ENCODE measurements around the gene GLI3.

GLI3 gene

GRCh38 chr7:42065015-42065414, 172.0 kb downstream of the GLI3 start:
- no peaks in the 10 kb centered on the region for H3K27me3 Mint-ChIP-seq
- DNase-seq (ENCODE audit: low spot score in 2 of 2), result no peak
- no peak overlapping the region for H3K4me3 Mint-ChIP-seq
- ATAC-seq (replicated peaks; ENCODE audit: extremely low read depth, poor library complexity, severe bottlenecking), result no peak
- H3K36me3 Mint-ChIP-seq (ENCODE audit: insufficient read depth), result no peaks in the 10 kb centered on the region
- H3K9me3 Mint-ChIP-seq, result no peaks in the 10 kb centered on the region
- H3K4me1 Mint-ChIP-seq, result no peaks in the 10 kb centered on the region
- H3K27ac Mint-ChIP-seq (ENCODE audit: low read depth), result no peak overlapping the region

GRCh38 chr7:42064534-42064933, 172.5 kb downstream of the GLI3 start:
- Mint-ChIP-seq H3K27ac (ENCODE audit: low read depth) (no peak overlapping the region), H3K4me1 (no peaks in the 10 kb centered on the region), H3K36me3 (ENCODE audit: insufficient read depth) (no peaks in the 10 kb centered on the region), H3K27me3 (no peaks in the 10 kb centered on the region), H3K9me3 (no peaks in the 10 kb centered on the region), H3K4me3 (no peak overlapping the region)
- ATAC-seq (replicated peaks; ENCODE audit: extremely low read depth, poor library complexity, severe bottlenecking) (no peak), DNase-seq (ENCODE audit: low spot score in 2 of 2) (no peak)

DNA sequence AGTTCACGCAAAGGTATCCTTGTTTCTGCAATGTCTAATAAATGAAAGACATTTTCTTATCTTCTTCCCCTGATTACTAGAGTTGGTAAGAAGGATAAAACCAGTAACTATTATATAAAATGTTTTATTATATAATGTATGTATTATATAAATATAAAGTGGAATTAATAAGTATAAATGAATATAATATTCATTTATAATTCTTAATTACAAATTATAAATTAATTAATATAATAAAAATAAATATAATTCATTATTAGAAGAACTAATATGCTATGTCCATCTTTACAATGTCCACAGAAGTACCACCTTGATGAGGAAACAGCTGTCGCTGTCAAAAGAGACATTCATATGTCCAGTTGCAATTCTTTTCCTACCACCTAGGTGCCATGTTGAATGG, 177.7 kb downstream of the GLI3 start:
- Mint-ChIP-seq H3K9me3 (peaks cover 4% of the 10 kb centered on the region), H3K4me3 (no peak overlapping the region)

DNA sequence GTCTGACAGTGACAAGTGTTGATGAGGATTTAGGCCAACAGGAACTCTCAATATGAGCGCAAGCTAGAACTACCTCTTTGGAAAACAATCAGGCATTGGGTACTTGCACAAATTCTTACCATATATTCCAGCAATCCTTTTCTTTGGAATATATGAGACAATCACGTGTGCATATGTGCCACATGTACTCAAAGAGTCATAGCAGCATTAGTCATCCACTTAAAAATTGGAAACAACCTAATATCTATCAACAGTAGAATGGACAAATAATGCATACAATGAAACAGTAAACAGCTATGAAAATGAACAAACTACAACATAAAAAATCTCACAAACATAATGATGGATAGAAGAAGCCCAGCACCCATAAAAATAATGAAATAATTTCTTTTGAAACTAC, 179.7 kb downstream of the GLI3 start:
- ATAC-seq (replicated peaks; ENCODE audit: extremely low read depth, poor library complexity, severe bottlenecking), result no peak
- H3K4me1 Mint-ChIP-seq, result no peaks in the 10 kb centered on the region

More for the DNA sequence above, 177.7 kb downstream of the GLI3 start:
- H3K4me1 Mint-ChIP-seq, result no peaks in the 10 kb centered on the region
- DNase-seq (ENCODE audit: low spot score in 2 of 2) (no peak), ATAC-seq (replicated peaks; ENCODE audit: extremely low read depth, poor library complexity, severe bottlenecking) (no peak)
- H3K27ac Mint-ChIP-seq (ENCODE audit: low read depth), result no peak overlapping the region
- no peaks in the 10 kb centered on the region for H3K36me3 Mint-ChIP-seq (ENCODE audit: insufficient read depth)
- no peaks in the 10 kb centered on the region for H3K27me3 Mint-ChIP-seq

DNA sequence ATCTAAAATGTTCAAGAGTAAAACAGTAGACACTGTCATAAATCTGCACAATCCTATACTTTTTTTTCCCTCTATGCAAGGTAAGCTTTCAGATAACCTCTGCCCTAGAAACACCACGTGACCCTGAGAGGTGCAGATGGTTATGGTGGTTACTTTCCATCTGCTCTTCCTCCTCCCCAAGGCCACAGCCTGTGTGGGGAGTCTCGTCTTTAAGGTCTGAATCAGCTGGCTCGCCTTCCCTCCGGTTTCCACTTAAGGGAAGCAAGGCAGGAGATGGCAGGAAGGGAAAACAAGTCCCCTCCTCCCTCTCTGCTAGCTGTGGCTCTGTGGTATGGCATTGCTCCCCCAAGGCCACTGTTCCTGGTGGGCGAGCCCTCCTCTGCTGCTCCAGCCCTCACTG, 181.8 kb downstream of the GLI3 start:
- DNase-seq (ENCODE audit: low spot score in 2 of 2) (no peak), ATAC-seq (replicated peaks; ENCODE audit: extremely low read depth, poor library complexity, severe bottlenecking) (no peak)
- H3K36me3 Mint-ChIP-seq (ENCODE audit: insufficient read depth), result no peaks in the 10 kb centered on the region
- peaks cover 4% of the 10 kb centered on the region for H3K9me3 Mint-ChIP-seq
- no peak overlapping the region for H3K4me3 Mint-ChIP-seq
- H3K27me3 Mint-ChIP-seq, result no peaks in the 10 kb centered on the region
- H3K27ac Mint-ChIP-seq (ENCODE audit: low read depth), result no peak overlapping the region
- no peaks in the 10 kb centered on the region for H3K4me1 Mint-ChIP-seq

More for the DNA sequence above, 179.7 kb downstream of the GLI3 start:
- H3K27me3 Mint-ChIP-seq, result no peaks in the 10 kb centered on the region
- no peak for DNase-seq (ENCODE audit: low spot score in 2 of 2)
- no peak overlapping the region for H3K27ac Mint-ChIP-seq (ENCODE audit: low read depth)
- H3K4me3 Mint-ChIP-seq, result no peak overlapping the region
- H3K9me3 Mint-ChIP-seq, result peaks cover 4% of the 10 kb centered on the region
- no peaks in the 10 kb centered on the region for H3K36me3 Mint-ChIP-seq (ENCODE audit: insufficient read depth)

- Mint-ChIP-seq H3K36me3 (ENCODE audit: insufficient read depth) (no peaks in the 10 kb centered on the region), H3K4me3 (no peak overlapping the region)
These were observed 183.2 kb downstream of the GLI3 start for GRCh38 chr7:42053834-42054233.

DNA sequence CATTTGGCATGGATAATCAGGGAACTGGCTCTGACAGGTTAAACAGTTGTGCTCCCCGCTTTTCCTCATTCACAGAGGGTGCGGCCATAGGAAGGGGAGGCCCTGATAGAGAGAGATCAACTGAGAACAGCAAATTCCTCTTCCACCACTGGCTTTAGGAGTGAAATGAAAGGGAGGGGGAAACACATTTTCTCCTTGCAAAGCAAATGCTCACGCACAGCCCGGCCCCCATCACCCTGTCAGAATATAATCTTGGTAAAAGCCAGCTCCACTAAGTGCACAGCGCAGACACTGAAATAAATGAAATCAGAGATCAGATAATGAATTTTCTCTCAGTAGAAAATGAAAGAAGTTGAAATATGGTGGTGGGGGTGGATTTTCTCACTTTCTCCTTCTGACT, 187.2 kb downstream of the GLI3 start:
- no peak overlapping the region for H3K4me3 Mint-ChIP-seq
- H3K27me3 Mint-ChIP-seq, result no peaks in the 10 kb centered on the region
- no peaks in the 10 kb centered on the region for H3K36me3 Mint-ChIP-seq (ENCODE audit: insufficient read depth)
- no peaks in the 10 kb centered on the region for H3K4me1 Mint-ChIP-seq
- ATAC-seq (replicated peaks; ENCODE audit: extremely low read depth, poor library complexity, severe bottlenecking) (no peak), DNase-seq (ENCODE audit: low spot score in 2 of 2) (no peak)
- peaks cover 5% of the 10 kb centered on the region for H3K9me3 Mint-ChIP-seq
- H3K27ac Mint-ChIP-seq (ENCODE audit: low read depth), result no peak overlapping the region

More at GRCh38 chr7:42053834-42054233, 183.2 kb downstream of the GLI3 start:
- peaks cover 4% of the 10 kb centered on the region for H3K9me3 Mint-ChIP-seq
- no peak overlapping the region for H3K27ac Mint-ChIP-seq (ENCODE audit: low read depth)
- no peaks in the 10 kb centered on the region for H3K4me1 Mint-ChIP-seq
- H3K27me3 Mint-ChIP-seq, result no peaks in the 10 kb centered on the region
- ATAC-seq (replicated peaks; ENCODE audit: extremely low read depth, poor library complexity, severe bottlenecking) (no peak), DNase-seq (ENCODE audit: low spot score in 2 of 2) (no peak)

DNA sequence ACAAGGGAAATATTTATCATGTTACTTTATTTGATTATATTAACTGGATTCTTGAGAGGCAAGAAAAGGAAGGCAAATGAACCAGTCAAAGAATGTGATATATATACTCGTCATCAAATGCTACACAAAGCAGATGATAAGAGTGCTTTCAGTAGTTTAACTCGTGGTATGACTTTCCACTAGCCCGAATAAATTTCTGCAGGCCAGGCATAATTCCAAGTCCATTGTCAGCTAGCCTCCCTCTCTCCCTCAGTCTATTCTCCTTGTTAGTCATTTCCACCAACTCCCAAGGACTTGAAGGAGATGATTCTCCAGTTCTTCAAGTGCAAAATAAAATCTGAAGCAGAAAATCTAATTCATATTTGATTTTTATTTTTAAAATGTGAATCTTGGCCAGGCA, 190.5 kb downstream of the GLI3 start:
- no peaks in the 10 kb centered on the region for H3K36me3 Mint-ChIP-seq (ENCODE audit: insufficient read depth)
- no peak overlapping the region for H3K27ac Mint-ChIP-seq (ENCODE audit: low read depth)
- peaks cover 5% of the 10 kb centered on the region for H3K9me3 Mint-ChIP-seq
- H3K4me3 Mint-ChIP-seq, result no peak overlapping the region
- H3K4me1 Mint-ChIP-seq, result no peaks in the 10 kb centered on the region
- DNase-seq (ENCODE audit: low spot score in 2 of 2) (no peak), ATAC-seq (replicated peaks; ENCODE audit: extremely low read depth, poor library complexity, severe bottlenecking) (no peak)
- no peaks in the 10 kb centered on the region for H3K27me3 Mint-ChIP-seq

DNA sequence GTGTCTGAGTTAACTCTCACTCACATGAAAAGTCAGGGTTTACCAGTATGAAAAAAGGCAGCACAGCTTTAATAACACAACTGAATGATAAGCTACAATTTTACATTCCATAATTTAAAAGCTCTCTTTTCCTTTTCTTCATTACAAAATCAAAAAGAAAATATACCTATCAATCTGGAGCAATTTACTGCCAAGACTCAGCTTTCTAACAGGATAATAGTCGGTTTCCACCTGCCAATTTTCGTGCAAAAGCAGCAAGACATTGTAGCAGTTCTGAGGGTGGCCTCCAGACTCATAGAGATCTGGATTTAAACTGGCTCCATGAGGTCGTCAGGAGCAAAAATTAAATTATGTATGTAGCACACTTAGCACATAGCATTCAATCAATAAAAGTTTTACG, 191.0 kb downstream of the GLI3 start:
- Mint-ChIP-seq H3K27me3 (no peaks in the 10 kb centered on the region), H3K36me3 (ENCODE audit: insufficient read depth) (no peaks in the 10 kb centered on the region), H3K4me1 (no peaks in the 10 kb centered on the region), H3K4me3 (no peak overlapping the region), H3K27ac (ENCODE audit: low read depth) (no peak overlapping the region), H3K9me3 (peaks cover 5% of the 10 kb centered on the region)
- ATAC-seq (replicated peaks; ENCODE audit: extremely low read depth, poor library complexity, severe bottlenecking) (no peak), DNase-seq (ENCODE audit: low spot score in 2 of 2) (no peak)

GRCh38 chr7:42039921-42040320, 197.1 kb downstream of the GLI3 start:
- Mint-ChIP-seq H3K27me3 (no peaks in the 10 kb centered on the region), H3K9me3 (no peaks in the 10 kb centered on the region), H3K4me1 (no peaks in the 10 kb centered on the region), H3K36me3 (ENCODE audit: insufficient read depth) (no peaks in the 10 kb centered on the region), H3K4me3 (no peak overlapping the region), H3K27ac (ENCODE audit: low read depth) (no peak overlapping the region)
- ATAC-seq (replicated peaks; ENCODE audit: extremely low read depth, poor library complexity, severe bottlenecking), result no peak
- no peak for DNase-seq (ENCODE audit: low spot score in 2 of 2)

DNA sequence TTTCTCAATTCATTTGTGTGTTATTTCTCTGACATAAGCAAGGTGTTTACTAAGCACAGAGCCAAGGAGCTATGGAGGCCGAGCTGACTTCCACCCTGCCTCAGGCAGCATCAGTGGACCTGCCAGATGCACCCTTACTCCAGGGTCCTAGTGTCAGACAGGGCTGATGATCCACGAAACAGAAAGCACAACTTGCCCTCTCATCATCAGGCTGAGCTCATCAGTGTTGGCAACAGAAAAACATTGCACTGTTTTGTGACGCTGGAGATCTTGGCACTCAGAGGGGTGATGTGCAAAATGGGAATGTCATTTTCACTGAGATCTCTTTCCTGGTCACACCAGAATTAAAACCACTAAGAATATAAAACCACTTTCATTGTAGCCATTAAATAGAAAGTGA, 201.8 kb downstream of the GLI3 start:
- H3K4me3 Mint-ChIP-seq, result no peak overlapping the region
- no peaks in the 10 kb centered on the region for H3K4me1 Mint-ChIP-seq
- DNase-seq (ENCODE audit: low spot score in 2 of 2) (no peak), ATAC-seq (replicated peaks; ENCODE audit: extremely low read depth, poor library complexity, severe bottlenecking) (no peak)
- H3K9me3 Mint-ChIP-seq, result no peaks in the 10 kb centered on the region
- no peak overlapping the region for H3K27ac Mint-ChIP-seq (ENCODE audit: low read depth)
- no peaks in the 10 kb centered on the region for H3K27me3 Mint-ChIP-seq
- H3K36me3 Mint-ChIP-seq (ENCODE audit: insufficient read depth), result no peaks in the 10 kb centered on the region

DNA sequence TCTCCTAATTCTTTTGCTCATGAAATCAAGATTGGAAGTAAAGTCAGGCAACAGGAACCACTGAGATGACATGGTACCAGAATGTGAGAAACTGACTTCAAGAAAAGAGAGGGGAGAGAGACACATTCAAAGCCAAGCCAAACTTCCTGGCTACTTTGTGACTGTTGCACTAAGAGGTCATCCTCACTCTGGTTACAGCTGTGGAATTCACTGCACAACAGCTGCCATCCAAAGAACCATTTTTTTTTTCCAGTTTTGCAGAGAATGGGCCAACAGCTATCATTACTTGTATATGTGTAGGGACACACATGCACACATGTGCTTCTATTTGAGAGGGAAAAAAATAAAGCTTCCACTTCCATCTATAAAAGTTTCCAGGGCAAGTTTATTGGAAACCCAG, 203.5 kb downstream of the GLI3 start:
- H3K4me1 Mint-ChIP-seq, result no peaks in the 10 kb centered on the region
- H3K4me3 Mint-ChIP-seq, result no peak overlapping the region
- no peak overlapping the region for H3K27ac Mint-ChIP-seq (ENCODE audit: low read depth)
- H3K9me3 Mint-ChIP-seq, result no peaks in the 10 kb centered on the region
- no peaks in the 10 kb centered on the region for H3K36me3 Mint-ChIP-seq (ENCODE audit: insufficient read depth)
- ATAC-seq (replicated peaks; ENCODE audit: extremely low read depth, poor library complexity, severe bottlenecking), result no peak
- DNase-seq (ENCODE audit: low spot score in 2 of 2), result no peak
- no peaks in the 10 kb centered on the region for H3K27me3 Mint-ChIP-seq

DNA sequence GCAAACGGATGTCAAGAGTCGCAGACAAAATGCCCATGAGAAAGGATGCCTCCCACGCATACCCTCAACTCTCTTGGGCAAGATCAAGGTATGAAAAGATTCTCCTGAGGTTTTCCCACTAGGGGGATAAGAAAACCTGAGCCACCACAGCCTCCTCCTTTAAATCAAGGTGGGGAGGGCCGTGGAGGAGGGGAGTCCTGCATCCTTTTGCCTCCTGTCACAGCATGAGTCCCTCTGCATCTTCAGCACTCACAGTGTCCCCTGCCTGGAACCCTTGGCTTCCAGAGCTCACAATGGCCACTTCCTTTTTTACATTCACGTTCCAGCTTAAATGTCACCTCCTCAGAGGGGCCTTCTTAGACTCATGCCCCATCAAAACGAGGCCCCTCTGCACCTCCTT, 207.6 kb downstream of the GLI3 start:
- Mint-ChIP-seq H3K36me3 (ENCODE audit: insufficient read depth) (no peaks in the 10 kb centered on the region), H3K4me1 (no peaks in the 10 kb centered on the region), H3K9me3 (no peaks in the 10 kb centered on the region), H3K27ac (ENCODE audit: low read depth) (no peak overlapping the region), H3K4me3 (no peak overlapping the region), H3K27me3 (no peaks in the 10 kb centered on the region)
- ATAC-seq (replicated peaks; ENCODE audit: extremely low read depth, poor library complexity, severe bottlenecking) (no peak), DNase-seq (ENCODE audit: low spot score in 2 of 2) (no peak)

GRCh38 chr7:42027521-42027920, 209.5 kb downstream of the GLI3 start:
- no peaks in the 10 kb centered on the region for H3K9me3 Mint-ChIP-seq
- no peaks in the 10 kb centered on the region for H3K27me3 Mint-ChIP-seq

More at GRCh38 chr7:42027521-42027920, 209.5 kb downstream of the GLI3 start:
- Mint-ChIP-seq H3K4me1 (no peaks in the 10 kb centered on the region), H3K4me3 (no peak overlapping the region), H3K36me3 (ENCODE audit: insufficient read depth) (no peaks in the 10 kb centered on the region), H3K27ac (ENCODE audit: low read depth) (no peak overlapping the region)
- ATAC-seq (replicated peaks; ENCODE audit: extremely low read depth, poor library complexity, severe bottlenecking) (no peak), DNase-seq (ENCODE audit: low spot score in 2 of 2) (no peak)

Data from central memory CD8-positive, alpha-beta T cell (primary cell).